Neural cell (in vitro differentiated cells): ENCODE measurements around the gene NIFK. TPM values are rescaled to one million over a fixed set of nuclear protein-coding genes. Genes with fewer than 3 reads are reported as not detected.
A peak's percentile ranks its signal among the peaks of the same experiment; 100 is the strongest.
"Not testable (repeated sequence)": the region's sequence is repeated elsewhere in the genome, so short reads cannot be mapped to it uniquely, and the experiment has no call there.

ENCODE experiments used
- H2AFZ ChIP-seq: fragments of 200-600, 300-800 bp; sonication (generic), shearing (Covaris generic); 2 replicates; pipeline ENCODE4 v1.6.0; 2014; ENCODE audit warnings: low read depth, mild to moderate bottlenecking, antibody characterized with exemption, low read length, moderate library complexity
- H3F3A ChIP-seq: fragments of 200-600 bp; shearing (Covaris generic); 2 replicates; pipeline ENCODE4 v1.6.1; 2016; ENCODE audit warnings: mild to moderate bottlenecking, moderate library complexity, mixed read lengths, antibody characterized with exemption, low read length; ENCODE audit not compliant: insufficient read depth, poor library complexity, severe bottlenecking
- H3K27ac ChIP-seq: fragments of 200-600, 300-800 bp; sonication (generic), shearing (Covaris generic); 2 replicates; pipeline ENCODE4 v1.5.1; 2014; ENCODE audit warnings: mild to moderate bottlenecking, low read length, moderate library complexity
- H3K27me3 ChIP-seq: fragments of 300-800, 200-600 bp; sonication (generic), shearing (Covaris generic); 2 replicates; pipeline ENCODE4 v1.6.0; 2014; ENCODE audit warnings: mild to moderate bottlenecking, low read depth, low read length, moderate library complexity; ENCODE audit not compliant: insufficient read depth
- H3K36me3 ChIP-seq: fragments of 300-800, 200-600 bp; sonication (generic), shearing (Covaris generic); 2 replicates; pipeline ENCODE4 v1.5.1; 2014; ENCODE audit warnings: mild to moderate bottlenecking, antibody characterized with exemption, low read length, moderate library complexity; ENCODE audit not compliant: insufficient read depth
- H3K4me2 ChIP-seq: fragments of 300-800, 200-600 bp; sonication (generic), shearing (Covaris generic); 2 replicates; pipeline ENCODE4 v1.6.0; 2014; ENCODE audit warnings: mild to moderate bottlenecking, low read length
- H3K4me3 ChIP-seq: fragments of 300-800, 200-600 bp; sonication (generic), shearing (Covaris generic); 2 replicates; pipeline ENCODE4 v1.5.1; 2014; ENCODE audit warnings: mild to moderate bottlenecking, low read length, moderate library complexity
- H3K79me2 ChIP-seq: fragments of 200-600 bp; shearing (Covaris generic); replicated peaks from 2 replicates; pipeline ENCODE4 v1.6.0; 2014; ENCODE audit warnings: mild to moderate bottlenecking, low read length, moderate library complexity; ENCODE audit not compliant: insufficient read depth
- H3K9ac ChIP-seq: fragments of 300-800, 200-600 bp; sonication (generic), shearing (Covaris generic); 2 replicates; pipeline ENCODE4 v1.6.1; 2016; ENCODE audit warnings: mild to moderate bottlenecking, low read length, mixed read lengths
- H3K9me2 ChIP-seq: fragments of 200-600 bp; shearing (Covaris generic); 2 replicates; pipeline ENCODE4 v1.6.1; 2016; ENCODE audit warnings: mild to moderate bottlenecking, low read length, mixed read lengths; ENCODE audit not compliant: insufficient read depth
- H3K9me3 ChIP-seq: fragments of 200-600, 300-800 bp; sonication (generic), shearing (Covaris generic); 2 replicates; pipeline ENCODE4 v1.6.1; 2016; ENCODE audit warnings: mild to moderate bottlenecking, mixed run types, low read length, moderate library complexity, mixed read lengths
- H4K20me1 ChIP-seq: fragments of 200-600 bp; shearing (Covaris generic); 2 replicates; pipeline ENCODE4 v1.6.1; 2016; ENCODE audit warnings: mild to moderate bottlenecking, mixed run types; ENCODE audit not compliant: insufficient read depth
- CTCF ChIP-seq: fragments of 450-650 bp; IDR thresholded peaks from 2 replicates; pipeline ENCODE4 v1.5.1; 2014; ENCODE audit warnings: antibody characterized with exemption, mild to moderate bottlenecking, moderate library complexity; ENCODE audit not compliant: poor library complexity, severe bottlenecking
- EP300 ChIP-seq: fragments of 450-650 bp; conservative IDR thresholded peaks from 2 replicates; pipeline ENCODE4 v1.6.1; 2014; ENCODE audit warnings: antibody characterized with exemption, mild to moderate bottlenecking, moderate library complexity; ENCODE audit not compliant: poor library complexity, severe bottlenecking
- EZH2 ChIP-seq: fragments of 200-600, 300-800 bp; shearing (Covaris generic), sonication (generic); IDR thresholded peaks from 2 replicates; pipeline ENCODE4 v1.6.1; 2014; ENCODE audit warnings: antibody characterized with exemption, low read length, borderline replicate concordance, mild to moderate bottlenecking; ENCODE audit not compliant: insufficient read depth, poor library complexity, severe bottlenecking
- MXI1 ChIP-seq: fragments of 450-650 bp; conservative IDR thresholded peaks from 2 replicates; pipeline ENCODE4 v1.6.1; 2014; ENCODE audit warnings: antibody characterized with exemption, mild to moderate bottlenecking; ENCODE audit not compliant: poor library complexity, severe bottlenecking
- POLR2AphosphoS5 ChIP-seq: IDR thresholded peaks from 2 replicates; pipeline ENCODE4 v1.6.1; 2012
- RAD21 ChIP-seq: fragments of 450-650 bp; conservative IDR thresholded peaks from 2 replicates; pipeline ENCODE4 v1.6.1; 2014; ENCODE audit warnings: antibody characterized with exemption, mild to moderate bottlenecking, moderate library complexity
- REST ChIP-seq: IDR thresholded peaks from 2 replicates; pipeline ENCODE4 v1.6.1; 2012; ENCODE audit warnings: borderline replicate concordance
- SMC3 ChIP-seq: fragments of 450-650 bp; conservative IDR thresholded peaks from 2 replicates; pipeline ENCODE4 v1.6.1; 2014; ENCODE audit warnings: antibody characterized with exemption, mild to moderate bottlenecking, moderate library complexity; ENCODE audit not compliant: poor library complexity
- TAF1 ChIP-seq: IDR thresholded peaks from 2 replicates; pipeline ENCODE4 v1.6.1; 2012; ENCODE audit warnings: low read depth
- polyA plus RNA-seq: library from polyadenylated mRNA; depleted of rRNA; stranded (reverse); fragments of >200 nt; gene quantifications from 2 replicates; pipeline ENCODE4 v1.2.3, GENCODE V29; 2014

Gene NIFK
- polyA plus RNA-seq, 1 donor from 2014 or later: 60.9 TPM

GRCh38 chr2:121735518-121736074, 1.1 kb downstream of the NIFK start:
- H3K9me3 ChIP-seq: no peaks in the 10 kb centered on the region
- H3K9ac ChIP-seq: peak overlapping the region; percentile 71
- peak overlapping the region; percentile 97 for H3K4me3 ChIP-seq
- TF ChIP-seq EZH2: no peak
- TF ChIP-seq REST: no peak
- TF ChIP-seq POLR2AphosphoS5: no peak
- no peak for TF ChIP-seq SMC3
- TF ChIP-seq CTCF: peak; percentile 42
- no peak for TF ChIP-seq EP300
- no peak for TF ChIP-seq MXI1
- no peaks in the 10 kb centered on the region for H3K9me2 ChIP-seq
- peak overlapping the region; percentile 99 for H3K4me2 ChIP-seq
- no peak overlapping the region for H2AFZ ChIP-seq
- no peaks in the 10 kb centered on the region for H3K36me3 ChIP-seq
- no peaks in the 10 kb centered on the region for H3F3A ChIP-seq
- no peaks in the 10 kb centered on the region for H4K20me1 ChIP-seq
- peak overlapping the region; percentile 59 for H3K27ac ChIP-seq
- H3K27me3 ChIP-seq: no peaks in the 10 kb centered on the region
- H3K79me2 ChIP-seq: peaks cover 18% of the 10 kb centered on the region

GRCh38 chr2:121734544-121734943, 2.1 kb downstream of the NIFK start:
- H3K9ac ChIP-seq, H3K36me3 ChIP-seq, H3K27me3 ChIP-seq, H4K20me1 ChIP-seq, H3F3A ChIP-seq, H3K4me2 ChIP-seq, H2AFZ ChIP-seq, H3K9me2 ChIP-seq, H3K9me3 ChIP-seq, H3K27ac ChIP-seq: not testable (repeated sequence)
- Histone ChIP-seq H3K4me3 (peak overlapping the region; percentile 97), H3K79me2 (peaks cover 18% of the 10 kb centered on the region)

- Histone ChIP-seq H2AFZ (no peak overlapping the region), H3K27ac (no peak overlapping the region), H3K36me3 (no peaks in the 10 kb centered on the region), H3F3A (no peaks in the 10 kb centered on the region), H3K79me2 (peaks cover 18% of the 10 kb centered on the region), H3K9ac (no peak overlapping the region), H3K27me3 (no peaks in the 10 kb centered on the region), H3K9me3 (no peaks in the 10 kb centered on the region), H3K4me2 (no peak overlapping the region), H4K20me1 (no peaks in the 10 kb centered on the region), H3K9me2 (no peaks in the 10 kb centered on the region), H3K4me3 (no peak overlapping the region)
- TF ChIP-seq CTCF: no peak
- TF ChIP-seq SMC3: no peak
- no peak for TF ChIP-seq EZH2
- no peak for TF ChIP-seq MXI1
- TF ChIP-seq RAD21: no peak
- TF ChIP-seq TAF1: no peak
- TF ChIP-seq REST: no peak
- no peak for TF ChIP-seq POLR2AphosphoS5
- TF ChIP-seq EP300: no peak
These were observed 5.3 kb downstream of the NIFK start for GRCh38 chr2:121731366-121731765.
